Heart left ventricle (tissue), 16 donors: ENCODE measurements around the gene YIPF6. TPM values are rescaled to one million over a fixed set of nuclear protein-coding genes. Genes with fewer than 3 reads are reported as not detected.

Source experiments
- ATAC-seq, 4 donors: fragments of 200-7000 bp; cut with Tn5 transposase; one replicate each; pipeline ENCODE4 v1.9.1; 2020 to 2022; ENCODE audit warnings: moderate library complexity in 4 of 4, mild to moderate bottlenecking in 3 of 4, moderate number of reproducible peaks in 1 of 4
- DNase-seq, 5 donors: peaks; one replicate each; pipeline ENCODE4 v3.0.0-alpha.2; 2020
- H3K27ac ChIP-seq, 12 donors: fragments of 200-600 bp; sonication (generic) in 4 of 12; one replicate each; pipeline versions ENCODE4 v1.5.0 to v1.8.0; 2016 to 2022; ENCODE audit warnings: mild to moderate bottlenecking in 2 of 12
- H3K27me3 ChIP-seq, 9 donors: fragments of 200-600 bp; sonication (generic) in 2 of 9; one replicate each; pipeline versions ENCODE4 v1.5.1 to v1.8.0; 2016 to 2022; ENCODE audit warnings: mild to moderate bottlenecking in 3 of 9
- H3K36me3 ChIP-seq, 9 donors: fragments of 200-600 bp; sonication (generic) in 2 of 9; one replicate each; pipeline versions ENCODE4 v1.5.0 to v1.8.0; 2018 to 2022; ENCODE audit warnings: mild to moderate bottlenecking in 2 of 9
- H3K4me1 ChIP-seq, 12 donors: fragments of 200-600 bp; sonication (generic) in 4 of 12; one replicate each; pipeline versions ENCODE4 v1.5.0 to v1.8.0; 2016 to 2022; ENCODE audit warnings: mild to moderate bottlenecking in 3 of 12
- H3K4me3 ChIP-seq, 12 donors: fragments of 200-600 bp; sonication (generic) in 4 of 12; one replicate each; pipeline versions ENCODE4 v1.5.0 to v1.8.0; 2017 to 2022; ENCODE audit warnings: mild to moderate bottlenecking in 9 of 12, moderate library complexity in 4 of 12
- H3K9me3 ChIP-seq, 12 donors: fragments of 200-600 bp; sonication (generic) in 4 of 12; one replicate each; pipeline versions ENCODE4 v1.5.0 to v1.8.0; 2016 to 2022; ENCODE audit warnings: mild to moderate bottlenecking in 1 of 12
- POLR2A ChIP-seq, 2 donors: fragments of 450-650 bp; IDR thresholded peaks; one replicate each; pipeline ENCODE4 v1.6.1; 2017; ENCODE audit warnings: antibody characterized with exemption in 2 of 2, mild to moderate bottlenecking in 2 of 2, moderate library complexity in 2 of 2
- WGBS, 4 donors: extraction: QIAGEN DNeasy Blood & Tissue Kit in 2 of 4; methylation state at CpG; one replicate each; pipeline versions ENCODE4 v1.1.5 to v1.1.7; 2013 to 2018; 5-methylcytosine and 5-hydroxymethylcytosine counted together
- intact Hi-C, 10 donors: fragments of 100-400 bp; cut with DNase I; formaldehyde crosslinking; loops; one replicate each; pipeline versions ENCODE4 v1.11.1 to v1.14.2; 2022
- long read RNA-seq, 3 donors: library from polyadenylated mRNA; unstranded; transcript quantifications; one replicate each; pipeline ENCODE4 v2.0.0, GENCODE V29; 2020 to 2021
- polyA plus RNA-seq, 2 donors: library from polyadenylated mRNA; stranded (reverse); fragments of 200-250 nt; gene quantifications; one replicate each; pipeline ENCODE4 v1.2.3, GENCODE V29; 2013
- total RNA-seq, 9 donors: library from RNA; depleted of rRNA in 2 of 9; stranded (reverse); fragments of >200 nt in 2 of 9; fragmentation: NEBNext Ultra II Directional in 3 of 9; extraction: Animal tissue kit (Norgen Biotek cat#: 25700) in 3 of 9; gene quantifications; one replicate each; pipeline versions ENCODE4 v1.1.0 to v1.2.4, GENCODE V29; 2016 to 2023
- TF ChIP-seq, protein P1 (sequence below), 12 donors: fragments of 200-600 bp; sonication (generic) in 4 of 12; IDR thresholded peaks; one replicate each; pipeline versions ENCODE4 v1.5.0 to v1.8.0; 2018 to 2022; ENCODE audit warnings: antibody characterized with exemption in 12 of 12, mild to moderate bottlenecking in 5 of 12
- donor health status: ischemic (EF 13 %, LVEDD 7.1; RV severe dilation, severe dysfunction).
- donor health status: healthy with polysubstance abuse.
- donor health status: DM: no; HTN: yes; CAD: no.
- donor health status: DM: no; HTN: no; CAD: no.
- donor health status: ischemic (EF 25% LVEDD 6.9; RV normal size, moderate dysfunction).
- donor health status: ischemic (EF 25% LVEDD 5.7; RV mildly dilated, moderate dysfunction).
- donor health status: healthy.
- donor health status: DM: yes; HTN: yes; CAD: no.
- donor health status: ischemic (EF 35%, LVEDD 5.7; RV mildly dilated, moderate dysfunction).
- donor health status: nonischemic (EF 11% LVEDD 7.7; RV severe dilation, severe dysfunction).
- donor health status: DM: yes; HTN: yes; CAD: no.
- donor health status: PGD.
- donor health status: ischemic (EF 29% LVEDD 5.4; RV normal size, mild dysfunction).
- donor health status: nonischemic (EF 23%, LVEDD 6.1; RV moderate dilation, normal function).

YIPF6 gene, protein sequence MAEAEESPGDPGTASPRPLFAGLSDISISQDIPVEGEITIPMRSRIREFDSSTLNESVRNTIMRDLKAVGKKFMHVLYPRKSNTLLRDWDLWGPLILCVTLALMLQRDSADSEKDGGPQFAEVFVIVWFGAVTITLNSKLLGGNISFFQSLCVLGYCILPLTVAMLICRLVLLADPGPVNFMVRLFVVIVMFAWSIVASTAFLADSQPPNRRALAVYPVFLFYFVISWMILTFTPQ
- total RNA-seq (10 to 100 TPM; 14.9 to 35.2 (median 31.1) TPM), polyA plus RNA-seq (10 to 100 TPM in 1 of 2 donors, 1 to 10 TPM in 1; 8.6 to 14.4 TPM)
- long read RNA-seq, donor 1, full-length matches to known transcripts: 24 of 27 reads
- long read RNA-seq, donor 1, partial matches to known transcripts: 1 of 27 reads
- long read RNA-seq, donor 1, other reads (novel, unspliced or antisense): 2 of 27 reads
- long read RNA-seq, donor 2, full-length matches to known transcripts: 92 of 104 reads
- long read RNA-seq, donor 2, partial matches to known transcripts: 4 of 104 reads
- long read RNA-seq, donor 2, other reads (novel, unspliced or antisense): 8 of 104 reads
- long read RNA-seq, donor 3, full-length matches to known transcripts: 22 of 23 reads
- long read RNA-seq, donor 3, partial matches to known transcripts: 0 of 23 reads
- long read RNA-seq, donor 3, other reads (novel, unspliced or antisense): 1 of 23 reads

DNA sequence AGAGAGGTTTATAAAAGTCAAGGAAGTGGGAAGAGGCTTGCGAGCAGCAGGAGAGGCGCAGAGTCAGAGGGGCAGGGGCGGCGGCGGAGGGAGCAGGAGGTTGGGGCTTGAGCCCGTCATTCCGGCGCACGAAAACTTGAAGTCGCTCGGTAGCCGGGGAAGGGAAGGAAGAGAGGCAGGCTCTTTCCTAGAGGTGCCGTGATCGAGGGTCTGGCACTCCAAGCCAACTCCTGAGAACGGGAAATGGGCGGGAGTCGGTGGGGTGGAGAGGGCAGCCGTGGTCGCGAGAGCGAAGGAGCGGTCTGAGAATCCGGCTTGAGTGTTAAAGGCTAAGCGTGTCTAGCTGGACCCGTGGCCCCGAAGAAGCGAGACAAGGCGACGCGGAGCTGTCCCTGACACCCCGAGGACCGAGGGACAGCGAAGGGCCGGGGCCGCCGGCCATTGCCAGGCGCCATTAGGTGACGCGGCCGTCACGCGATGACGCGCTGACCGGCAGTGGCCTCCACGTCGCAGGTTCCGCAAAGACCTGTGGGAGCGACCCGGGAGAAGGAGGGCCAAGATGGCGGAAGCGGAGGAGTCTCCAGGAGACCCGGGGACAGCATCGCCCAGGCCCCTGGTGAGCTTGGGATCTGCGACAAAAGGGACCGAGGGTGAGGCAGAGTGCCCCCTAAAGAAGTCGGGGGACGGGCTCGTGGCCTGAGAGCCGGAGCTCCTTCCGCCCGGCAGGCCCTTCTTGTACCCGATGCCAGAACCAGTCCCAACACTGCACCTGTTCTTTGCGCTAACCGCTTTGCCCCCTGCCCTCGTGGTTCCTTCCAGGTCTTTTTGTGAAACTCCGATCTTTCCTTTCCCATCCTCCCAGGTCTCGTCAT, at the start of gene YIPF6:
Gene YIPF6 (plus strand): TSS at position 544 of the 872 bp plus-strand sequence. CDS start 16 bp downstream, at position 560.
- Histone ChIP-seq H3K27ac (peak within 1 kb of the TSS; percentile 69 to 98 (median 92)), H3K36me3 (peaks cover 0 to 1% (median 0%) of the 10 kb centered on the region in 9 donors), H3K4me1 (peaks cover 0 to 31% (median 12%) of the 10 kb centered on the region in 12 donors), H3K4me3 (peak within 1 kb of the TSS; percentile 43 to 92 (median 72)), H3K9me3 (no peaks in the 10 kb centered on the region), H3K27me3 (no peaks in the 10 kb centered on the region)
- intact Hi-C loops: no loop called here
- ATAC-seq (peak; percentile 96 to 99 (median 96)), DNase-seq (peak; percentile 82 to 88 (median 82))
- WGBS, 4 donors: 0 to 36% (median 18%) methylated on average over 56 to 68 of the region's 68 CpGs
- TF ChIP-seq, protein P1, sequence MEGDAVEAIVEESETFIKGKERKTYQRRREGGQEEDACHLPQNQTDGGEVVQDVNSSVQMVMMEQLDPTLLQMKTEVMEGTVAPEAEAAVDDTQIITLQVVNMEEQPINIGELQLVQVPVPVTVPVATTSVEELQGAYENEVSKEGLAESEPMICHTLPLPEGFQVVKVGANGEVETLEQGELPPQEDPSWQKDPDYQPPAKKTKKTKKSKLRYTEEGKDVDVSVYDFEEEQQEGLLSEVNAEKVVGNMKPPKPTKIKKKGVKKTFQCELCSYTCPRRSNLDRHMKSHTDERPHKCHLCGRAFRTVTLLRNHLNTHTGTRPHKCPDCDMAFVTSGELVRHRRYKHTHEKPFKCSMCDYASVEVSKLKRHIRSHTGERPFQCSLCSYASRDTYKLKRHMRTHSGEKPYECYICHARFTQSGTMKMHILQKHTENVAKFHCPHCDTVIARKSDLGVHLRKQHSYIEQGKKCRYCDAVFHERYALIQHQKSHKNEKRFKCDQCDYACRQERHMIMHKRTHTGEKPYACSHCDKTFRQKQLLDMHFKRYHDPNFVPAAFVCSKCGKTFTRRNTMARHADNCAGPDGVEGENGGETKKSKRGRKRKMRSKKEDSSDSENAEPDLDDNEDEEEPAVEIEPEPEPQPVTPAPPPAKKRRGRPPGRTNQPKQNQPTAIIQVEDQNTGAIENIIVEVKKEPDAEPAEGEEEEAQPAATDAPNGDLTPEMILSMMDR (IDR thresholded peaks at IDR 0.05): no peak
- TF ChIP-seq POLR2A (IDR thresholded peaks at IDR 0.05): peak in 1 of 2 donors; percentile 67

DNA sequence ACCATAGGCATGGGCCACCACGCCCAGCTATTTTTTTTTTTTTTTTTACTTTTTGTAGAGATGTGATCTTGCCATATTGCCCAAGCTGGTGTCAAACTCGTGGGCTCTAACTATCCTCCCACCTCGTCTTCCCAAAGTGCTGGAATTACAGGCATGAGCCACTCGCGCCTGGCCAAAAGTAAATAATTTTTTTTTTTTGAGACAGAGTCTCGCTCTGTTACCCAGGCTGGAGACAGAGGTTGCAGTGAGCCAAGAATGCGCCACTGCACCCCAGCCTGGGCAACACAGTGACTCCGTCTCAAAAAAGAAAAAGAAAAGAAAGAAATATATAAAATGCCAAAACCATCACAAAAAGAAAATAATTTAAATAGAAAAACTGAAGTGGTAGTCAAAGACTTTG, 47.1 kb upstream of the YIPF6 start:
- Histone ChIP-seq H3K4me1 (no peaks in the 10 kb centered on the region), H3K27ac (no peak overlapping the region), H3K4me3 (no peak overlapping the region), H3K36me3 (no peaks in the 10 kb centered on the region), H3K27me3 (no peaks in the 10 kb centered on the region), H3K9me3 (no peaks in the 10 kb centered on the region)
- ATAC-seq (no peak), DNase-seq (no peak)
- 71 to 83% (median 79%) methylated on average over 8 of the region's 8 CpGs for WGBS, 4 donors
- no peak for TF ChIP-seq POLR2A (IDR thresholded peaks at IDR 0.05)
- TF ChIP-seq, protein P1 (IDR thresholded peaks at IDR 0.05): no peak
- intact Hi-C loops: no loop called here

DNA sequence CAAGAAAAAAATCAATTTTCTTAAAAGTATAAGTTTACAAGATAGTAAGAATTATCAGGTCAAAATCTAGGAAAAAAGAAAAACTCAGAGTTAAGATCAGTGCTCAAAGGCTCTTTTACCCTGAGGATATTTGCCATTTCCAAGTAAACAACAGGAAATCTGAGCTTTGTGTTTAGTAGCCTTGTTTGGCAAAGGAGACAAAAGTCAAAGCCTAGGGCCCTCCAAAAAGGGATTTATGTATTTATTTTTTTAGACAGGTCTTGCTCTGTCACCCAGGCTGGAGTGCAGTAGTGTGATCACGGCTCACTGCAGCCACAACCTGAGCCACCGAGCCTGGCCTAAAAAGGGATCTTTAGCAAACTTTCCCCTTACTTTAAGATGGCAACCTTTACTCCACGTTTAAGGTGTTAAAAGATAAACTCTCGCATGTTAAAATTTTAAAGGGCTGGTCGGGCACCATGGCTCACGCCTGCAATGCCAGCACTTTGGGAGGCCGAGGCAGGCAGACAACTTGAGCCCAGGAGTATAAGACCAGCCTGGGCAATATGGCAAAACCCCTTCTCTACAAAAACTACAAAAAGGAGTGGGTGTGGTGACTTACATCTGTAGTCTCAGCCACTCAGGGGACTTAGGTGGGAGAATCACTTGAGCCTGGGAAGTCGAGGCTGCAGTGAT, 44.2 kb upstream of the YIPF6 start:
- WGBS, 4 donors: 74 to 85% (median 78%) methylated on average over 8 of the region's 8 CpGs
- Histone ChIP-seq H3K9me3 (no peaks in the 10 kb centered on the region), H3K36me3 (no peaks in the 10 kb centered on the region), H3K27me3 (no peaks in the 10 kb centered on the region), H3K4me1 (no peaks in the 10 kb centered on the region), H3K4me3 (no peak overlapping the region), H3K27ac (no peak overlapping the region)
- ATAC-seq (no peak), DNase-seq (no peak)
- TF ChIP-seq POLR2A (IDR thresholded peaks at IDR 0.05): no peak
- TF ChIP-seq, protein P1 (IDR thresholded peaks at IDR 0.05): no peak
- intact Hi-C loops: no loop called here
